ENCODE data around the gene MACF1. TPM values are rescaled to one million over a fixed set of nuclear protein-coding genes. Genes with fewer than 3 reads are reported as not detected.

MACF1 gene
- total RNA-seq, 5 donors from 2014 or later (not counting 1 experiment from before 2014, with no cell fraction given): 232 to 596 (median 258) TPM

- Histone ChIP-seq H3K4me1 (ENCODE audit: control insufficient read depth in 1 of 2, extremely low read depth in 1 of 2, insufficient read depth in 2 of 2, low read length in 2 of 2) (peaks cover 7 to 28% of the 10 kb centered on the region in 2 experiments), H3K27me3 (replicated peaks in 1 of 2; ENCODE audit: control insufficient read depth in 2 of 2, extremely low read depth in 1 of 2, insufficient read depth in 2 of 2, low read length in 1 of 2) (no peaks in the 10 kb centered on the region), H3K9me3 (no peaks in the 10 kb centered on the region), H3K27ac (ENCODE audit: low read length) (no peak overlapping the region), H3K4me3 (ENCODE audit: control insufficient read depth in 1 of 2, extremely low read depth in 1 of 2, low read length in 1 of 2) (no peak overlapping the region), H3K36me3 (ENCODE audit: control insufficient read depth in 2 of 2, extremely low read depth in 1 of 2, insufficient read depth in 1 of 2, low read length in 1 of 2) (peaks cover 0 to 11% of the 10 kb centered on the region in 2 donors)
- no CpG with 5 or more reads among the region's 2 CpGs for whole genome bisulfite sequencing (ENCODE audit: insufficient coverage)
- ChIA-PET CTCF (interaction anchor here (0.7 to 14.4 kb wide), 3 partner anchors 77 to 171 kb away, joined by 3 to 364 read pairs (median 11); no protein-coding TSS in a partner anchor), POLR2A (no interaction called here)
- no peak for DNase-seq
- no peak for ATAC-seq (replicated peaks in 1 of 4)
- Mint-ChIP-seq H3K4me3 (no peak overlapping the region), H3K36me3 (peaks cover 20% of the 10 kb centered on the region), H3K27ac (peak overlapping the region; percentile 50 to 67), H3K4me1 (peaks cover 72 to 85% (median 80%) of the 10 kb centered on the region in 3 donors), H3K9me3 (no peaks in the 10 kb centered on the region), H3K27me3 (no peaks in the 10 kb centered on the region)
These were observed 64.9 kb downstream of the MACF1 start for GRCh38 chr1:39269349-39269748.

GRCh38 chr1:39269791-39270342 is 65.4 kb downstream of the MACF1 start:
- ChIA-PET CTCF (interaction anchor here (0.7 to 14.4 kb wide), 3 partner anchors 77 to 171 kb away, joined by 3 to 364 read pairs (median 11); no protein-coding TSS in a partner anchor), POLR2A (no interaction called here)
- peaks cover 0 to 11% of the 10 kb centered on the region in 2 donors for H3K36me3 ChIP-seq (ENCODE audit: control insufficient read depth in 2 of 2, extremely low read depth in 1 of 2, insufficient read depth in 1 of 2, low read length in 1 of 2)
- no peak overlapping the region for H3K27ac ChIP-seq (ENCODE audit: low read length)
- H3K27me3 Mint-ChIP-seq: no peaks in the 10 kb centered on the region
- peak overlapping the region in 1 of 3 donors; percentile 4 for H3K4me3 Mint-ChIP-seq
- 85% methylated on average over 4 of the region's 4 CpGs for WGBS (ENCODE audit: insufficient coverage)
- no peaks in the 10 kb centered on the region for H3K9me3 Mint-ChIP-seq
- H3K4me1 Mint-ChIP-seq: peaks cover 72 to 86% (median 82%) of the 10 kb centered on the region in 3 donors
- DNase-seq (no peak), ATAC-seq (replicated peaks in 1 of 4) (no peak)
- H3K9me3 ChIP-seq: no peaks in the 10 kb centered on the region
- peak overlapping the region; percentile 36 to 67 for H3K27ac Mint-ChIP-seq
- H3K36me3 Mint-ChIP-seq: peaks cover 20% of the 10 kb centered on the region
- H3K27me3 ChIP-seq (replicated peaks in 1 of 2; ENCODE audit: control insufficient read depth in 2 of 2, extremely low read depth in 1 of 2, insufficient read depth in 2 of 2, low read length in 1 of 2): no peaks in the 10 kb centered on the region
- peaks cover 7 to 28% of the 10 kb centered on the region in 2 experiments for H3K4me1 ChIP-seq (ENCODE audit: control insufficient read depth in 1 of 2, extremely low read depth in 1 of 2, insufficient read depth in 2 of 2, low read length in 2 of 2)
- H3K4me3 ChIP-seq (ENCODE audit: control insufficient read depth in 1 of 2, extremely low read depth in 1 of 2, low read length in 1 of 2): no peak overlapping the region

GRCh38 chr1:39270368-39270767 is 65.9 kb downstream of the MACF1 start:
- Mint-ChIP-seq H3K9me3 (no peaks in the 10 kb centered on the region), H3K27ac (peak overlapping the region; percentile 36 to 67), H3K36me3 (peaks cover 20% of the 10 kb centered on the region), H3K4me3 (peak overlapping the region in 1 of 3 donors; percentile 4), H3K4me1 (peaks cover 67 to 85% (median 78%) of the 10 kb centered on the region in 3 donors), H3K27me3 (no peaks in the 10 kb centered on the region)
- CTCF ChIA-PET: interaction anchor here in 1 of 2 donors (0.6 kb wide), 1 partner anchor 168 kb away, joined by 3 read pairs; no protein-coding TSS in a partner anchor
- Histone ChIP-seq H3K4me3 (ENCODE audit: control insufficient read depth in 1 of 2, extremely low read depth in 1 of 2, low read length in 1 of 2) (no peak overlapping the region), H3K27ac (ENCODE audit: low read length) (no peak overlapping the region), H3K4me1 (ENCODE audit: control insufficient read depth in 1 of 2, extremely low read depth in 1 of 2, insufficient read depth in 2 of 2, low read length in 2 of 2) (peaks cover 7 to 28% of the 10 kb centered on the region in 2 experiments), H3K36me3 (ENCODE audit: control insufficient read depth in 2 of 2, extremely low read depth in 1 of 2, insufficient read depth in 1 of 2, low read length in 1 of 2) (peaks cover 0 to 11% of the 10 kb centered on the region in 2 donors), H3K9me3 (no peaks in the 10 kb centered on the region), H3K27me3 (replicated peaks in 1 of 2; ENCODE audit: control insufficient read depth in 2 of 2, extremely low read depth in 1 of 2, insufficient read depth in 2 of 2, low read length in 1 of 2) (no peaks in the 10 kb centered on the region)
- POLR2A ChIA-PET: no interaction called here
- ATAC-seq (replicated peaks in 1 of 4) (no peak), DNase-seq (no peak)

- H3K27ac ChIP-seq (ENCODE audit: low read length): no peak overlapping the region
- H3K9me3 Mint-ChIP-seq: no peaks in the 10 kb centered on the region
- H3K9me3 ChIP-seq: no peaks in the 10 kb centered on the region
- H3K4me3 ChIP-seq (ENCODE audit: control insufficient read depth in 1 of 2, extremely low read depth in 1 of 2, low read length in 1 of 2): no peak overlapping the region
- ChIA-PET CTCF (interaction anchor here (0.6 to 1.6 kb wide), 5 partner anchors 19 to 223 kb away, joined by 4 to 11 read pairs (median 5); no protein-coding TSS in a partner anchor), POLR2A (interaction anchor here (0.5 to 0.6 kb wide), 3 partner anchors 84 to 1574 kb away, joined by 3 to 6 read pairs (median 5); no protein-coding TSS in a partner anchor)
- peaks cover 0 to 26% of the 10 kb centered on the region in 2 experiments for H3K4me1 ChIP-seq (ENCODE audit: control insufficient read depth in 1 of 2, extremely low read depth in 1 of 2, insufficient read depth in 2 of 2, low read length in 2 of 2)
- H3K27me3 ChIP-seq (replicated peaks in 1 of 2; ENCODE audit: control insufficient read depth in 2 of 2, extremely low read depth in 1 of 2, insufficient read depth in 2 of 2, low read length in 1 of 2): no peaks in the 10 kb centered on the region
- peaks cover 20% of the 10 kb centered on the region for H3K36me3 Mint-ChIP-seq
- peaks cover 0 to 11% of the 10 kb centered on the region in 2 donors for H3K36me3 ChIP-seq (ENCODE audit: control insufficient read depth in 2 of 2, extremely low read depth in 1 of 2, insufficient read depth in 1 of 2, low read length in 1 of 2)
- DNase-seq (no peak), ATAC-seq (replicated peaks in 1 of 4) (no peak)
- H3K4me1 Mint-ChIP-seq: peaks cover 65 to 84% (median 76%) of the 10 kb centered on the region in 3 donors
- no CpG with 5 or more reads among the region's 3 CpGs for WGBS (ENCODE audit: insufficient coverage)
- H3K27ac Mint-ChIP-seq: peak overlapping the region; percentile 71 to 81
- no peaks in the 10 kb centered on the region for H3K27me3 Mint-ChIP-seq
- H3K4me3 Mint-ChIP-seq: no peak overlapping the region
These were observed 67.7 kb downstream of the MACF1 start for GRCh38 chr1:39272027-39272797.

GRCh38 chr1:39272798-39273469 is 68.4 kb downstream of the MACF1 start:
- Histone ChIP-seq H3K27me3 (replicated peaks in 1 of 2; ENCODE audit: control insufficient read depth in 2 of 2, extremely low read depth in 1 of 2, insufficient read depth in 2 of 2, low read length in 1 of 2) (no peaks in the 10 kb centered on the region), H3K4me3 (ENCODE audit: control insufficient read depth in 1 of 2, extremely low read depth in 1 of 2, low read length in 1 of 2) (no peak overlapping the region), H3K27ac (ENCODE audit: low read length) (no peak overlapping the region), H3K9me3 (no peaks in the 10 kb centered on the region), H3K4me1 (ENCODE audit: control insufficient read depth in 1 of 2, extremely low read depth in 1 of 2, insufficient read depth in 2 of 2, low read length in 2 of 2) (peaks cover 2 to 22% of the 10 kb centered on the region in 2 experiments), H3K36me3 (ENCODE audit: control insufficient read depth in 2 of 2, extremely low read depth in 1 of 2, insufficient read depth in 1 of 2, low read length in 1 of 2) (peaks cover 0 to 14% of the 10 kb centered on the region in 2 donors)
- Mint-ChIP-seq H3K4me1 (peaks cover 67 to 85% (median 78%) of the 10 kb centered on the region in 3 donors), H3K27ac (peak overlapping the region; percentile 71 to 81), H3K9me3 (no peaks in the 10 kb centered on the region), H3K27me3 (no peaks in the 10 kb centered on the region), H3K36me3 (peaks cover 19% of the 10 kb centered on the region), H3K4me3 (no peak overlapping the region)
- ATAC-seq (replicated peaks in 1 of 4) (no peak), DNase-seq (no peak)
- POLR2A ChIA-PET: interaction anchor here in 1 of 2 donors (0.6 kb wide), 1 partner anchor 1575 kb away, joined by 6 read pairs; no protein-coding TSS in a partner anchor
- WGBS (ENCODE audit: insufficient coverage): 100% methylated on average over 5 of the region's 13 CpGs
- CTCF ChIA-PET: interaction anchor here (0.6 to 1.6 kb wide), 7 partner anchors 15 to 224 kb away, joined by 4 to 11 read pairs (median 5); no protein-coding TSS in a partner anchor
